IgD-negative memory B cell (primary cell): ENCODE measurements around the gene CD180. TPM values are rescaled to one million over a fixed set of nuclear protein-coding genes. Genes with fewer than 3 reads are reported as not detected.

Experiments
- H3K27ac Mint-ChIP-seq, 3 donors: one replicate each; pipeline ENCODE4 v1.8.0; 2020 to 2022; ENCODE audit warnings: mild to moderate bottlenecking in 3 of 3, mixed read lengths in 3 of 3, moderate library complexity in 1 of 3
- H3K27me3 Mint-ChIP-seq: one replicate; pipeline ENCODE4 v1.8.0; 2021; ENCODE audit warnings: mixed read lengths
- H3K36me3 Mint-ChIP-seq: one replicate; pipeline ENCODE4 v1.8.0; 2020; ENCODE audit warnings: mild to moderate bottlenecking, mixed read lengths
- H3K4me1 Mint-ChIP-seq, 3 donors: one replicate each; pipeline ENCODE4 v1.8.0; 2020 to 2022; ENCODE audit warnings: mixed read lengths in 3 of 3, mild to moderate bottlenecking in 1 of 3
- H3K4me3 Mint-ChIP-seq, 4 donors: one replicate each; pipeline ENCODE4 v1.8.0; 2020 to 2022; ENCODE audit warnings: mild to moderate bottlenecking in 4 of 4, mixed read lengths in 4 of 4, moderate library complexity in 3 of 4
- H3K9me3 Mint-ChIP-seq, 3 donors: one replicate each; pipeline ENCODE4 v1.8.0; 2020 to 2021; ENCODE audit warnings: mixed read lengths in 3 of 3, mild to moderate bottlenecking in 1 of 3
- polyA plus RNA-seq: library from polyadenylated mRNA; unstranded; fragments of 300-500 nt; fragmentation: Illumina TruSeq; gene quantifications from one replicate; pipeline ENCODE4 v1.2.3, GENCODE V29; 2021

Gene CD180
- polyA plus RNA-seq, 1 donor from 2014 or later, result 99.1 TPM

GRCh38 chr5:67149951-67150523, 46.6 kb downstream of the CD180 start:
- H3K4me1 Mint-ChIP-seq, result no peaks in the 10 kb centered on the region
- no peaks in the 10 kb centered on the region for H3K9me3 Mint-ChIP-seq
- no peak overlapping the region for H3K27ac Mint-ChIP-seq
- no peak overlapping the region for H3K4me3 Mint-ChIP-seq
- no peaks in the 10 kb centered on the region for H3K27me3 Mint-ChIP-seq
- peaks cover 5% of the 10 kb centered on the region for H3K36me3 Mint-ChIP-seq

GRCh38 chr5:67149057-67149950, 47.3 kb downstream of the CD180 start:
- H3K27ac Mint-ChIP-seq, result no peak overlapping the region
- H3K36me3 Mint-ChIP-seq, result peaks cover 5% of the 10 kb centered on the region
- H3K27me3 Mint-ChIP-seq, result no peaks in the 10 kb centered on the region
- no peaks in the 10 kb centered on the region for H3K9me3 Mint-ChIP-seq
- no peaks in the 10 kb centered on the region for H3K4me1 Mint-ChIP-seq
- no peak overlapping the region for H3K4me3 Mint-ChIP-seq

- Mint-ChIP-seq H3K9me3 (no peaks in the 10 kb centered on the region), H3K36me3 (peaks cover 2% of the 10 kb centered on the region), H3K27ac (no peak overlapping the region), H3K27me3 (no peaks in the 10 kb centered on the region), H3K4me3 (no peak overlapping the region), H3K4me1 (no peaks in the 10 kb centered on the region)
Observed at GRCh38 chr5:67147760-67148159, 48.8 kb downstream of the CD180 start.

- no peaks in the 10 kb centered on the region for H3K4me1 Mint-ChIP-seq
- no peak overlapping the region for H3K4me3 Mint-ChIP-seq
- peaks cover 4% of the 10 kb centered on the region for H3K36me3 Mint-ChIP-seq
- no peaks in the 10 kb centered on the region for H3K27me3 Mint-ChIP-seq
- no peaks in the 10 kb centered on the region for H3K9me3 Mint-ChIP-seq
- H3K27ac Mint-ChIP-seq, result no peak overlapping the region
Observed at GRCh38 chr5:67146981-67147380, 49.6 kb downstream of the CD180 start.

- no peaks in the 10 kb centered on the region for H3K4me1 Mint-ChIP-seq
- H3K9me3 Mint-ChIP-seq, result no peaks in the 10 kb centered on the region
- no peak overlapping the region for H3K27ac Mint-ChIP-seq
- H3K4me3 Mint-ChIP-seq, result no peak overlapping the region
- H3K27me3 Mint-ChIP-seq, result no peaks in the 10 kb centered on the region
- peaks cover 7% of the 10 kb centered on the region for H3K36me3 Mint-ChIP-seq
Observed at GRCh38 chr5:67146574-67146973, 50.0 kb downstream of the CD180 start.

- Mint-ChIP-seq H3K36me3 (peaks cover 6% of the 10 kb centered on the region), H3K4me1 (no peaks in the 10 kb centered on the region), H3K27ac (no peak overlapping the region), H3K4me3 (no peak overlapping the region), H3K9me3 (no peaks in the 10 kb centered on the region), H3K27me3 (no peaks in the 10 kb centered on the region)
Observed at GRCh38 chr5:67144183-67144639, 52.4 kb downstream of the CD180 start.

GRCh38 chr5:67143549-67143948, 53.0 kb downstream of the CD180 start:
- Mint-ChIP-seq H3K4me1 (no peaks in the 10 kb centered on the region), H3K27ac (no peak overlapping the region), H3K36me3 (peaks cover 5% of the 10 kb centered on the region), H3K4me3 (no peak overlapping the region), H3K9me3 (no peaks in the 10 kb centered on the region), H3K27me3 (no peaks in the 10 kb centered on the region)

- Mint-ChIP-seq H3K27me3 (no peaks in the 10 kb centered on the region), H3K4me1 (no peaks in the 10 kb centered on the region), H3K4me3 (no peak overlapping the region), H3K27ac (no peak overlapping the region), H3K36me3 (peaks cover 5% of the 10 kb centered on the region), H3K9me3 (no peaks in the 10 kb centered on the region)
Observed at GRCh38 chr5:67142816-67143215, 53.8 kb downstream of the CD180 start.

- no peaks in the 10 kb centered on the region for H3K27me3 Mint-ChIP-seq
- H3K36me3 Mint-ChIP-seq, result peaks cover 5% of the 10 kb centered on the region
- H3K9me3 Mint-ChIP-seq, result no peaks in the 10 kb centered on the region
- H3K27ac Mint-ChIP-seq, result no peak overlapping the region
- no peak overlapping the region for H3K4me3 Mint-ChIP-seq
- no peaks in the 10 kb centered on the region for H3K4me1 Mint-ChIP-seq
Observed at GRCh38 chr5:67141644-67142043, 55.0 kb downstream of the CD180 start.

GRCh38 chr5:67140413-67140812, 56.2 kb downstream of the CD180 start:
- Mint-ChIP-seq H3K4me3 (no peak overlapping the region), H3K9me3 (no peaks in the 10 kb centered on the region), H3K27me3 (no peaks in the 10 kb centered on the region), H3K36me3 (peaks cover 11% of the 10 kb centered on the region), H3K27ac (no peak overlapping the region), H3K4me1 (no peaks in the 10 kb centered on the region)

GRCh38 chr5:67139030-67139429, 57.6 kb downstream of the CD180 start:
- Mint-ChIP-seq H3K4me1 (no peaks in the 10 kb centered on the region), H3K36me3 (peaks cover 14% of the 10 kb centered on the region), H3K27me3 (no peaks in the 10 kb centered on the region), H3K9me3 (no peaks in the 10 kb centered on the region), H3K4me3 (no peak overlapping the region), H3K27ac (no peak overlapping the region)

GRCh38 chr5:67135381-67135984, 61.1 kb downstream of the CD180 start:
- no peaks in the 10 kb centered on the region for H3K9me3 Mint-ChIP-seq
- no peak overlapping the region for H3K27ac Mint-ChIP-seq
- peaks cover 9% of the 10 kb centered on the region for H3K36me3 Mint-ChIP-seq
- H3K4me3 Mint-ChIP-seq, result no peak overlapping the region
- H3K4me1 Mint-ChIP-seq, result no peaks in the 10 kb centered on the region
- H3K27me3 Mint-ChIP-seq, result no peaks in the 10 kb centered on the region

- peaks cover 2% of the 10 kb centered on the region for H3K27me3 Mint-ChIP-seq
- no peaks in the 10 kb centered on the region for H3K4me1 Mint-ChIP-seq
- H3K4me3 Mint-ChIP-seq, result no peak overlapping the region
- peaks cover 9% of the 10 kb centered on the region for H3K36me3 Mint-ChIP-seq
- H3K27ac Mint-ChIP-seq, result no peak overlapping the region
- H3K9me3 Mint-ChIP-seq, result no peaks in the 10 kb centered on the region
Observed at GRCh38 chr5:67133776-67134175, 62.8 kb downstream of the CD180 start.

GRCh38 chr5:67133217-67133616, 63.4 kb downstream of the CD180 start:
- Mint-ChIP-seq H3K4me1 (no peaks in the 10 kb centered on the region), H3K36me3 (peaks cover 9% of the 10 kb centered on the region), H3K4me3 (no peak overlapping the region), H3K27me3 (peaks cover 2% of the 10 kb centered on the region), H3K27ac (no peak overlapping the region), H3K9me3 (no peaks in the 10 kb centered on the region)

- H3K27me3 Mint-ChIP-seq, result peaks cover 4% of the 10 kb centered on the region
- H3K36me3 Mint-ChIP-seq, result peaks cover 5% of the 10 kb centered on the region
- peaks cover 0 to 9% (median 8%) of the 10 kb centered on the region in 3 donors for H3K4me1 Mint-ChIP-seq
- H3K27ac Mint-ChIP-seq, result peak overlapping the region in 1 of 3 donors; percentile 19
- H3K4me3 Mint-ChIP-seq, result no peak overlapping the region
- peaks cover 0 to 3% (median 0%) of the 10 kb centered on the region in 3 donors for H3K9me3 Mint-ChIP-seq
Observed at GRCh38 chr5:67129768-67130167, 66.8 kb downstream of the CD180 start.
